DND-41 (cell line): ENCODE results near the gene FOCAD.

Source experiments
- ATAC-seq: fragments of 200-7000 bp; cut with Tn5 transposase; 3 replicates; pipeline ENCODE4 v1.9.1; 2021; ENCODE audit warnings: low read depth; ENCODE audit not compliant: insufficient read depth
- DNase-seq: peaks from one replicate; pipeline ENCODE4 v3.0.0-alpha.2; 2020
- H2AFZ ChIP-seq: 2 replicates; pipeline ENCODE4 v1.6.0; 2012; ENCODE audit warnings: low read depth, low read length
- H3K27ac ChIP-seq: 2 replicates; pipeline ENCODE4 v1.5.1; 2012; ENCODE audit warnings: low read length, inconsistent platforms
- H3K27me3 ChIP-seq: fragments of 200-600 bp; sonication (generic); 2 replicates; pipeline ENCODE4 v1.6.0; 2012; ENCODE audit warnings: low read length, mild to moderate bottlenecking, inconsistent platforms; ENCODE audit not compliant: insufficient read depth, poor library complexity
- H3K36me3 ChIP-seq: 2 replicates; pipeline ENCODE4 v1.5.1; 2012; ENCODE audit warnings: low read length, inconsistent platforms; ENCODE audit not compliant: insufficient read depth
- H3K4me1 ChIP-seq: 2 replicates; pipeline ENCODE4 v1.5.1; 2012; ENCODE audit warnings: mild to moderate bottlenecking, low read length; ENCODE audit not compliant: insufficient read depth
- H3K4me2 ChIP-seq: 2 replicates; pipeline ENCODE4 v1.6.0; 2012; ENCODE audit warnings: mild to moderate bottlenecking, moderate library complexity, low read length, inconsistent platforms; ENCODE audit not compliant: insufficient read depth
- H3K4me3 ChIP-seq, 2 experiments: fragments of 200-600 bp in 1 of 2; shearing (Covaris generic) in 1 of 2; 2 replicates each; pipeline ENCODE4 v1.5.1; 2012 to 2016; ENCODE audit warnings: inconsistent platforms in 2 of 2, low read length in 2 of 2, mild to moderate bottlenecking in 2 of 2, low read depth in 1 of 2, moderate library complexity in 1 of 2
- H3K79me2 ChIP-seq: 2 replicates; pipeline ENCODE4 v1.6.0; 2012; ENCODE audit warnings: low read length, inconsistent platforms; ENCODE audit not compliant: insufficient read depth
- H3K9ac ChIP-seq: 2 replicates; pipeline ENCODE4 v1.6.0; 2012; ENCODE audit warnings: low read depth, mild to moderate bottlenecking, inconsistent platforms, low read length, moderate library complexity
- H3K9me3 ChIP-seq: 2 replicates; pipeline ENCODE4 v1.5.1; 2012; ENCODE audit warnings: low read length, moderate library complexity, mild to moderate bottlenecking, inconsistent platforms; ENCODE audit not compliant: insufficient read depth, severe bottlenecking
- H4K20me1 ChIP-seq: 2 replicates; pipeline ENCODE4 v1.6.0; 2012; ENCODE audit warnings: low read length; ENCODE audit not compliant: insufficient read depth
- CTCF ChIP-seq: IDR thresholded peaks from 2 replicates; pipeline ENCODE4 v1.5.1; 2012; ENCODE audit warnings: borderline replicate concordance, low read length, moderate library complexity, mild to moderate bottlenecking; ENCODE audit not compliant: poor library complexity, severe bottlenecking; ENCODE audit errors: extremely low read depth
- EZH2 ChIP-seq: IDR thresholded peaks from 3 replicates; pipeline ENCODE4 v1.6.1; 2012; ENCODE audit warnings: borderline replicate concordance, low read depth, mild to moderate bottlenecking, moderate library complexity, low read length, inconsistent platforms; ENCODE audit not compliant: severe bottlenecking

Gene FOCAD

GRCh38 chr9:20713172-20713571, 29.1 kb downstream of the FOCAD start:
- ATAC-seq: no peak
- Histone ChIP-seq H3K4me3 (no peak overlapping the region), H3K27ac (no peak overlapping the region), H3K27me3 (no peaks in the 10 kb centered on the region), H2AFZ (no peak overlapping the region), H3K9ac (no peak overlapping the region), H3K36me3 (no peaks in the 10 kb centered on the region; the same call in 1 of the 2 replicates), H3K9me3 (no peaks in the 10 kb centered on the region), H4K20me1 (peaks cover 4% of the 10 kb centered on the region; the same call in 1 of the 2 replicates), H3K4me2 (no peak overlapping the region), H3K79me2 (0 out of 2 replicates have a peak, but pooled peaks cover 4% of the 10 kb centered on the region), H3K4me1 (no peaks in the 10 kb centered on the region)
- no peak for DNase-seq
- TF ChIP-seq CTCF (no peak), EZH2 (no peak)

- DNase-seq: no peak
- peaks cover under 1% of the 10 kb centered on the region; the same call in 1 of the 2 replicates for H3K36me3 ChIP-seq
- H4K20me1 ChIP-seq: peaks cover 4% of the 10 kb centered on the region; the same call in 1 of the 2 replicates
- ATAC-seq: no peak
- H3K79me2 ChIP-seq: 0 out of 2 replicates have a peak, but pooled peaks cover 4% of the 10 kb centered on the region
- no peak overlapping the region for H2AFZ ChIP-seq
- no peaks in the 10 kb centered on the region for H3K4me1 ChIP-seq
- H3K27me3 ChIP-seq: no peaks in the 10 kb centered on the region
- no peak overlapping the region for H3K27ac ChIP-seq
- TF ChIP-seq CTCF: no peak
- no peak for TF ChIP-seq EZH2
- no peak overlapping the region for H3K4me2 ChIP-seq
- no peak overlapping the region for H3K9ac ChIP-seq
- no peaks in the 10 kb centered on the region for H3K9me3 ChIP-seq
- H3K4me3 ChIP-seq: no peak overlapping the region
Observed at GRCh38 chr9:20714442-20715415, 30.7 kb downstream of the FOCAD start.

- Histone ChIP-seq H3K4me3 (no peak overlapping the region), H3K9me3 (no peaks in the 10 kb centered on the region), H4K20me1 (no peaks in the 10 kb centered on the region), H3K9ac (no peak overlapping the region), H3K27me3 (no peaks in the 10 kb centered on the region), H3K4me1 (peaks cover 11% of the 10 kb centered on the region; the same call in 1 of the 2 replicates), H3K79me2 (no peaks in the 10 kb centered on the region), H3K4me2 (no peak overlapping the region), H3K36me3 (peaks cover 16% of the 10 kb centered on the region), H2AFZ (no peak overlapping the region), H3K27ac (no peak overlapping the region)
- DNase-seq (no peak), ATAC-seq (peak; percentile 12; the same call in 1 of the 3 replicates)
- no peak for TF ChIP-seq EZH2
- TF ChIP-seq CTCF: no peak
Observed at GRCh38 chr9:20722221-20722620, 38.2 kb downstream of the FOCAD start.
